ENCODE results near the gene SND1. TPM values are rescaled to one million over a fixed set of nuclear protein-coding genes. Genes with fewer than 3 reads are reported as not detected.

Gene SND1
- total and polyA plus RNA-seq, 2 donors from 2014 or later = 83.0 to 154 TPM

DNA sequence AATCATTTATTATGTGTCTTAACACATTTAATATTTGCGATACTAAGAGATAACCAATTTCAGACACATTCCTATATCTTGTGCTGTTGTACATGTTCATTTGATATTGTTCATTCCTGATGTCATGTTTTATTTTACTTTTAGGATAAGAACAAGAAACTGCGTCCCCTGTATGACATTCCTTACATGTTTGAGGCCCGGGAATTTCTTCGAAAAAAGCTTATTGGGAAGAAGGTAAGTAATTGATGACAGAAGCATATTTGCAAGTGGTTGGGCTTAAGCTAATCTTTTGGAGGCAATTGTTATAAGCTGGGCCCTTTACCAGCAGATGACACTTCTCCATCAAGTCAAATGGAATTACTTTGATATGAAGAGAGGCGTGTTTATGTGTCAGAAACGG, 155.3 kb downstream of the SND1 start:
- Histone ChIP-seq H3K36me3 (ENCODE audit: control insufficient read depth in 2 of 3, insufficient read depth in 3 of 3, low read length in 3 of 3) (peaks cover 0 to 14% (median 5%) of the 10 kb centered on the region in 3 donors), H3K27ac (ENCODE audit: low read depth in 2 of 2, low read length in 2 of 2) (no peak overlapping the region), H3K4me3 (ENCODE audit: low read length in 3 of 3) (no peak overlapping the region), H3K9me3 (ENCODE audit: control insufficient read depth in 2 of 3, insufficient read depth in 1 of 3, low read length in 3 of 3) (no peaks in the 10 kb centered on the region), H3K27me3 (ENCODE audit: control insufficient read depth, insufficient read depth, low read length) (no peaks in the 10 kb centered on the region), H3K4me1 (ENCODE audit: control insufficient read depth in 2 of 3, insufficient read depth in 2 of 3, low read depth in 1 of 3, low read length in 3 of 3) (no peaks in the 10 kb centered on the region), H3K9ac (ENCODE audit: low read length in 3 of 3) (no peak overlapping the region)
- TF ChIP-seq CTCF (IDR thresholded peaks at IDR 0.05; ENCODE audit: borderline replicate concordance, extremely low read depth, insufficient read depth) = no peak
- DNase-seq = no peak
- FAIRE-seq = no peak
- intact Hi-C loops (cut with DNase I) = no loop called here

- intact Hi-C loops (cut with DNase I) = no loop called here
- Histone ChIP-seq H3K4me1 (ENCODE audit: control insufficient read depth in 2 of 3, insufficient read depth in 2 of 3, low read depth in 1 of 3, low read length in 3 of 3) (no peaks in the 10 kb centered on the region), H3K27ac (ENCODE audit: low read depth in 2 of 2, low read length in 2 of 2) (no peak overlapping the region), H3K4me3 (ENCODE audit: low read length in 3 of 3) (no peak overlapping the region), H3K36me3 (ENCODE audit: control insufficient read depth in 2 of 3, insufficient read depth in 3 of 3, low read length in 3 of 3) (peaks cover 0 to 14% (median 5%) of the 10 kb centered on the region in 3 donors), H3K9me3 (ENCODE audit: control insufficient read depth in 2 of 3, insufficient read depth in 1 of 3, low read length in 3 of 3) (no peaks in the 10 kb centered on the region), H3K9ac (ENCODE audit: low read length in 3 of 3) (no peak overlapping the region), H3K27me3 (ENCODE audit: control insufficient read depth, insufficient read depth, low read length) (no peaks in the 10 kb centered on the region)
- TF ChIP-seq CTCF (IDR thresholded peaks at IDR 0.05; ENCODE audit: borderline replicate concordance, extremely low read depth, insufficient read depth) = no peak
- no peak for DNase-seq
- FAIRE-seq = no peak
Measured at GRCh38 chr7:127807829-127808228, 155.8 kb downstream of the SND1 start.

GRCh38 chr7:127809261-127809702, 157.3 kb downstream of the SND1 start:
- no peaks in the 10 kb centered on the region for H3K4me1 ChIP-seq (ENCODE audit: control insufficient read depth in 2 of 3, insufficient read depth in 2 of 3, low read depth in 1 of 3, low read length in 3 of 3)
- no peak overlapping the region for H3K27ac ChIP-seq (ENCODE audit: low read depth in 2 of 2, low read length in 2 of 2)
- no peaks in the 10 kb centered on the region for H3K27me3 ChIP-seq (ENCODE audit: control insufficient read depth, insufficient read depth, low read length)
- TF ChIP-seq CTCF (IDR thresholded peaks at IDR 0.05; ENCODE audit: borderline replicate concordance, extremely low read depth, insufficient read depth) = no peak
- FAIRE-seq (no peak), DNase-seq (peak in 1 of 5 donors; percentile 41)
- intact Hi-C loops (cut with DNase I) = no loop called here
- H3K9ac ChIP-seq (ENCODE audit: low read length in 3 of 3) = no peak overlapping the region
- no peak overlapping the region for H3K4me3 ChIP-seq (ENCODE audit: low read length in 3 of 3)
- H3K9me3 ChIP-seq (ENCODE audit: control insufficient read depth in 2 of 3, insufficient read depth in 1 of 3, low read length in 3 of 3) = no peaks in the 10 kb centered on the region
- peaks cover 0 to 14% (median 5%) of the 10 kb centered on the region in 3 donors for H3K36me3 ChIP-seq (ENCODE audit: control insufficient read depth in 2 of 3, insufficient read depth in 3 of 3, low read length in 3 of 3)

- Histone ChIP-seq H3K9me3 (ENCODE audit: control insufficient read depth in 2 of 3, insufficient read depth in 1 of 3, low read length in 3 of 3) (no peaks in the 10 kb centered on the region), H3K4me3 (ENCODE audit: low read length in 3 of 3) (no peak overlapping the region), H3K9ac (ENCODE audit: low read length in 3 of 3) (no peak overlapping the region), H3K27me3 (ENCODE audit: control insufficient read depth, insufficient read depth, low read length) (no peaks in the 10 kb centered on the region), H3K27ac (ENCODE audit: low read depth in 2 of 2, low read length in 2 of 2) (no peak overlapping the region), H3K36me3 (ENCODE audit: control insufficient read depth in 2 of 3, insufficient read depth in 3 of 3, low read length in 3 of 3) (peaks cover 0 to 14% (median 5%) of the 10 kb centered on the region in 3 donors), H3K4me1 (ENCODE audit: control insufficient read depth in 2 of 3, insufficient read depth in 2 of 3, low read depth in 1 of 3, low read length in 3 of 3) (no peaks in the 10 kb centered on the region)
- intact Hi-C loops (cut with DNase I) = no loop called here
- no peak for TF ChIP-seq CTCF (IDR thresholded peaks at IDR 0.05; ENCODE audit: borderline replicate concordance, extremely low read depth, insufficient read depth)
- DNase-seq = no peak
- no peak for FAIRE-seq
Measured at GRCh38 chr7:127810113-127810512, 158.1 kb downstream of the SND1 start.

Measured in kidney (tissue), 14 donors.